Bronchial epithelial cell (primary cell): Measurements from ENCODE around the gene SELENBP1. TPM values are rescaled to one million over a fixed set of nuclear protein-coding genes. Genes with fewer than 3 reads are reported as not detected.

Source experiments
- DNase-seq: peaks from one replicate; pipeline ENCODE4 v3.0.0-alpha.2; 2010; ENCODE audit warnings: low read depth
- FAIRE-seq: peaks from 2 replicates; lab custom pipeline; 2011; peaks lifted over from hg19 to GRCh38; lab: Jason Lieb, UNC
- H3K27me3 ChIP-seq: 2 replicates; pipeline ENCODE4 v1.5.1; 2011; ENCODE audit warnings: low read length; ENCODE audit not compliant: control insufficient read depth, insufficient read depth
- H3K36me3 ChIP-seq: 2 replicates; pipeline ENCODE4 v1.5.1; 2011; ENCODE audit warnings: low read length; ENCODE audit not compliant: control insufficient read depth, insufficient read depth
- H3K4me3 ChIP-seq: 2 replicates; pipeline ENCODE4 v1.5.1; 2011; ENCODE audit warnings: mild to moderate bottlenecking, low read depth, low read length, control low read depth
- CTCF ChIP-seq: IDR thresholded peaks from 2 replicates; pipeline ENCODE4 v1.5.1; 2011; ENCODE audit warnings: mild to moderate bottlenecking, moderate library complexity, low read length, control low read depth, inconsistent platforms; ENCODE audit not compliant: insufficient read depth, severe bottlenecking
- total RNA-seq: library from RNA; depleted of rRNA; stranded (reverse); fragments of >200 nt; gene quantifications from 2 replicates; pipeline ENCODE4 v1.2.1, GENCODE V29; 2014

Gene SELENBP1
- total RNA-seq, 1 donor from 2014 or later: 4.2 TPM

GRCh38 chr1:151347523-151348246, 24.8 kb downstream of the SELENBP1 start:
- FAIRE-seq: no peak
- H3K27me3 ChIP-seq: no peaks in the 10 kb centered on the region
- H3K36me3 ChIP-seq: peaks cover 17% of the 10 kb centered on the region
- TF ChIP-seq CTCF: no peak
- no peak for DNase-seq
- H3K4me3 ChIP-seq: peak overlapping the region; percentile 29

- TF ChIP-seq CTCF: no peak
- Histone ChIP-seq H3K36me3 (peaks cover 17% of the 10 kb centered on the region), H3K27me3 (no peaks in the 10 kb centered on the region), H3K4me3 (peak within 1 kb of the TSS; percentile 54)
- FAIRE-seq (no peak), DNase-seq (peak; percentile 97)
These were observed 25.6 kb downstream of the SELENBP1 start, which contains the start of gene RFX5 for GRCh38 chr1:151346769-151347522. Gene RFX5, minus strand, starts transcription at chr1:151347252. Its CDS starts 932 bp downstream, at chr1:151346320.

- no peak for FAIRE-seq
- no peaks in the 10 kb centered on the region for H3K27me3 ChIP-seq
- no peak for TF ChIP-seq CTCF
These were observed 26.3 kb downstream of the SELENBP1 start for GRCh38 chr1:151346082-151346768.

GRCh38 chr1:151344291-151344690, 28.2 kb downstream of the SELENBP1 start:
- Histone ChIP-seq H3K27me3 (no peaks in the 10 kb centered on the region), H3K36me3 (peaks cover 17% of the 10 kb centered on the region), H3K4me3 (no peak overlapping the region)
- FAIRE-seq: no peak
- no peak for TF ChIP-seq CTCF
- DNase-seq: no peak

More at GRCh38 chr1:151346082-151346768, 26.3 kb downstream of the SELENBP1 start:
- H3K36me3 ChIP-seq: peaks cover 17% of the 10 kb centered on the region
- no peak for DNase-seq
- H3K4me3 ChIP-seq: peak overlapping the region; percentile 54

GRCh38 chr1:151343587-151343986, 28.9 kb downstream of the SELENBP1 start:
- H3K4me3 ChIP-seq: no peak overlapping the region
- FAIRE-seq: no peak
- TF ChIP-seq CTCF: no peak
- no peaks in the 10 kb centered on the region for H3K27me3 ChIP-seq
- H3K36me3 ChIP-seq: peaks cover 17% of the 10 kb centered on the region
- DNase-seq: no peak
